Chondrocyte (in vitro differentiated cells): ENCODE measurements around the gene RAPSN. TPM values are rescaled to one million over a fixed set of nuclear protein-coding genes. Genes with fewer than 3 reads are reported as not detected.
A peak's percentile ranks its signal among the peaks of the same experiment; 100 is the strongest.

Experiments
- DNase-seq: peaks from one replicate; pipeline ENCODE4 v3.0.0; 2021; ENCODE audit warnings: mixed read lengths, low spot score
- H3K27ac Mint-ChIP-seq: one replicate; pipeline ENCODE4 v1.8.0; 2021; ENCODE audit warnings: mild to moderate bottlenecking, moderate library complexity, mixed read lengths; ENCODE audit not compliant: unreplicated experiment
- H3K27me3 Mint-ChIP-seq: 2 replicates; pipeline ENCODE4 v1.8.0; 2021; ENCODE audit warnings: low read depth, mixed read lengths
- H3K36me3 Mint-ChIP-seq: 2 replicates; pipeline ENCODE4 v1.8.0; 2021; ENCODE audit warnings: low read depth, mixed read lengths
- H3K4me1 Mint-ChIP-seq: 2 replicates; pipeline ENCODE4 v1.8.0; 2021; ENCODE audit warnings: low read depth, mild to moderate bottlenecking, mixed read lengths
- H3K4me3 Mint-ChIP-seq: one replicate; pipeline ENCODE4 v1.8.0; 2021; ENCODE audit warnings: mild to moderate bottlenecking, moderate library complexity, mixed read lengths; ENCODE audit not compliant: unreplicated experiment
- H3K9me3 Mint-ChIP-seq: 2 replicates; pipeline ENCODE4 v1.8.0; 2021; ENCODE audit warnings: low read depth, mixed read lengths
- CTCF ChIP-seq: fragments of 200-600 bp; sonication (generic); IDR thresholded peaks from 2 replicates; pipeline ENCODE4 v1.5.0; 2021; ENCODE audit warnings: antibody characterized with exemption, mild to moderate bottlenecking, moderate library complexity
- long read RNA-seq: library from polyadenylated mRNA; stranded (forward); transcript quantifications from one replicate; pipeline ENCODE4 v2.0.0, GENCODE V29; 2021
- total RNA-seq: library from RNA; stranded (reverse); gene quantifications from 3 replicates; pipeline ENCODE4 v1.2.1, GENCODE V29; 2021

Gene RAPSN
- 0.33 to 0.35 TPM (median 0.34 TPM) in 3 replicates for total RNA-seq
- long read RNA-seq = 0 reads

- DNase-seq = no peak
- TF ChIP-seq CTCF = no peak
- H3K4me3 Mint-ChIP-seq = no peak within 1 kb of the TSS
These were observed at the start of gene RAPSN for GRCh38 chr11:47448566-47449427. TSS of gene RAPSN (minus strand) at chr11:47449136. CDS start at chr11:47448964, 172 bp downstream.

GRCh38 chr11:47498149-47498548, 49.2 kb upstream of the RAPSN start:
- DNase-seq = no peak
- no peaks in the 10 kb centered on the region for H3K27me3 Mint-ChIP-seq
- no peaks in the 10 kb centered on the region for H3K9me3 Mint-ChIP-seq
- H3K4me1 Mint-ChIP-seq = peaks cover 50% of the 10 kb centered on the region
- H3K36me3 Mint-ChIP-seq = peaks cover 7% of the 10 kb centered on the region
- peak overlapping the region; percentile 37 for H3K27ac Mint-ChIP-seq
- H3K4me3 Mint-ChIP-seq = no peak overlapping the region
- no peak for TF ChIP-seq CTCF

More at GRCh38 chr11:47448566-47449427, at the start of gene RAPSN:
- Mint-ChIP-seq H3K9me3 (no peaks in the 10 kb centered on the region), H3K4me1 (no peaks in the 10 kb centered on the region), H3K27me3 (no peaks in the 10 kb centered on the region), H3K36me3 (no peaks in the 10 kb centered on the region), H3K27ac (no peak within 1 kb of the TSS)

GRCh38 chr11:47496808-47497207, 47.9 kb upstream of the RAPSN start:
- Mint-ChIP-seq H3K4me1 (peaks cover 42% of the 10 kb centered on the region), H3K9me3 (no peaks in the 10 kb centered on the region), H3K36me3 (peaks cover 5% of the 10 kb centered on the region), H3K27ac (no peak overlapping the region), H3K4me3 (no peak overlapping the region), H3K27me3 (no peaks in the 10 kb centered on the region)
- no peak for DNase-seq
- TF ChIP-seq CTCF = no peak

GRCh38 chr11:47495856-47496217, 46.9 kb upstream of the RAPSN start:
- TF ChIP-seq CTCF = no peak
- Mint-ChIP-seq H3K4me1 (peaks cover 39% of the 10 kb centered on the region), H3K27me3 (no peaks in the 10 kb centered on the region), H3K27ac (no peak overlapping the region), H3K36me3 (peaks cover 5% of the 10 kb centered on the region), H3K9me3 (no peaks in the 10 kb centered on the region), H3K4me3 (no peak overlapping the region)
- DNase-seq = no peak

- Mint-ChIP-seq H3K27ac (no peak overlapping the region), H3K27me3 (no peaks in the 10 kb centered on the region), H3K36me3 (peaks cover 1% of the 10 kb centered on the region), H3K9me3 (no peaks in the 10 kb centered on the region), H3K4me1 (peaks cover 33% of the 10 kb centered on the region), H3K4me3 (no peak overlapping the region)
- no peak for TF ChIP-seq CTCF
- no peak for DNase-seq
These were observed 46.3 kb upstream of the RAPSN start for GRCh38 chr11:47495011-47495855.
